DOHH2 (cell line): ENCODE measurements around the gene PPM1M.

Experiments
- H3F3A ChIP-seq: fragments of 200-600 bp; sonication (generic), shearing (Covaris generic); 2 replicates; pipeline ENCODE4 v1.6.0; 2016; ENCODE audit warnings: antibody characterized with exemption, mild to moderate bottlenecking; ENCODE audit not compliant: control insufficient read depth, insufficient read depth
- H3K27ac ChIP-seq: fragments of 200-600 bp; sonication (generic); 2 replicates; pipeline ENCODE4 v1.5.1; 2014; ENCODE audit warnings: low read depth, mild to moderate bottlenecking, low read length, moderate library complexity
- H3K27me3 ChIP-seq: fragments of 200-600 bp; sonication (generic); 2 replicates; pipeline ENCODE4 v1.6.1; 2014; ENCODE audit warnings: mild to moderate bottlenecking, low read length, mixed read lengths; ENCODE audit not compliant: control insufficient read depth
- H3K36me3 ChIP-seq: fragments of 200-600 bp; sonication (generic); 2 replicates; pipeline ENCODE4 v1.6.1; 2014; ENCODE audit warnings: mild to moderate bottlenecking, low read length, moderate library complexity, mixed read lengths; ENCODE audit not compliant: control insufficient read depth
- H3K4me1 ChIP-seq: fragments of 200-600 bp; sonication (generic); 2 replicates; pipeline ENCODE4 v1.6.1; 2014; ENCODE audit warnings: mild to moderate bottlenecking, low read length, mixed read lengths; ENCODE audit not compliant: control insufficient read depth
- H3K4me2 ChIP-seq: fragments of 200-600 bp; sonication (generic); 2 replicates; pipeline ENCODE4 v1.6.0; 2014; ENCODE audit warnings: mild to moderate bottlenecking, low read length, moderate library complexity
- H3K4me3 ChIP-seq: fragments of 200-600 bp; sonication (generic); 2 replicates; pipeline ENCODE4 v1.5.1; 2014; ENCODE audit warnings: mild to moderate bottlenecking, low read length, mixed read lengths
- H3K79me2 ChIP-seq: fragments of 200-600 bp; sonication (generic); 2 replicates; pipeline ENCODE4 v1.6.1; 2014; ENCODE audit warnings: mild to moderate bottlenecking, low read length, mixed read lengths; ENCODE audit not compliant: control insufficient read depth
- H3K9me2 ChIP-seq: fragments of 200-600 bp; sonication (generic); replicated peaks from 2 replicates; pipeline ENCODE4 v1.6.1; 2014; ENCODE audit warnings: mild to moderate bottlenecking, low read length, mixed read lengths; ENCODE audit not compliant: control insufficient read depth
- H3K9me3 ChIP-seq: fragments of 200-600 bp; sonication (generic); 2 replicates; pipeline ENCODE4 v1.6.1; 2014; ENCODE audit warnings: antibody characterized with exemption, low read length, mixed read lengths; ENCODE audit not compliant: control insufficient read depth, insufficient read depth
- H4K20me1 ChIP-seq: fragments of 200-600 bp; sonication (generic); 2 replicates; pipeline ENCODE4 v1.6.0; 2014; ENCODE audit warnings: low read depth, mild to moderate bottlenecking, antibody characterized with exemption, low read length, moderate library complexity; ENCODE audit not compliant: control insufficient read depth, insufficient read depth
- EZH2phosphoT487 ChIP-seq: fragments of 200-600 bp; sonication (generic); IDR thresholded peaks from 2 replicates; pipeline ENCODE4 v1.6.1; 2017; ENCODE audit warnings: borderline replicate concordance, mild to moderate bottlenecking, antibody characterized with exemption, low read length, moderate library complexity, mixed read lengths
- TF ChIP-seq, protein P1 (sequence below): fragments of 200-600 bp; sonication (generic); IDR thresholded peaks from one replicate; pipeline ENCODE4 v1.5.1; 2014; ENCODE audit warnings: antibody characterized with exemption, mild to moderate bottlenecking, low read depth, low read length; ENCODE audit not compliant: poor library complexity, severe bottlenecking

PPM1M gene

DNA sequence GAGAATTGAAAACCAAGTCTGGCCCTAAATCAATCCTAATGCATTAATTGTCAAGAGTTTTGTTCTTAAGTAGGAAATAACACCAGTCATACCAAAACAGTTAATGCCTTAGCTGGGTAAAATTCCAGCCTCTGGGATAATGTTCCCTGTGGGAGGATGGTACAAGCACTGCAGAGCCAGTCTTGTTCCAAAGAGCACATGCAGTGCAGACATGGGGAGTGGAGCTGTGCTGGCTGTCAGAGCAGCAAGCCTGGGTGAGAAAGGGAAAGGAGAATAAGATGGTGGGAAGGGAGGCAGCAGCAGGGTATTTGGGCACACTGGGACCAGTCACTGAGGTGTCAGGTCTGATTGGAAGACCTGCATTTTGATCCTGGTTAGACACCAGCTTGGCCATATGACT lies 35.5 kb upstream of the PPM1M start:
- Histone ChIP-seq H3K79me2 (no peaks in the 10 kb centered on the region), H3K4me2 (no peak overlapping the region), H3K4me3 (no peak overlapping the region), H3K9me3 (no peaks in the 10 kb centered on the region), H3F3A (peaks cover 15% of the 10 kb centered on the region), H3K4me1 (no peaks in the 10 kb centered on the region), H3K36me3 (peaks cover 93% of the 10 kb centered on the region), H3K27me3 (no peaks in the 10 kb centered on the region), H3K27ac (no peak overlapping the region), H3K9me2 (no peaks in the 10 kb centered on the region), H4K20me1 (no peaks in the 10 kb centered on the region)
- TF ChIP-seq, protein P1, sequence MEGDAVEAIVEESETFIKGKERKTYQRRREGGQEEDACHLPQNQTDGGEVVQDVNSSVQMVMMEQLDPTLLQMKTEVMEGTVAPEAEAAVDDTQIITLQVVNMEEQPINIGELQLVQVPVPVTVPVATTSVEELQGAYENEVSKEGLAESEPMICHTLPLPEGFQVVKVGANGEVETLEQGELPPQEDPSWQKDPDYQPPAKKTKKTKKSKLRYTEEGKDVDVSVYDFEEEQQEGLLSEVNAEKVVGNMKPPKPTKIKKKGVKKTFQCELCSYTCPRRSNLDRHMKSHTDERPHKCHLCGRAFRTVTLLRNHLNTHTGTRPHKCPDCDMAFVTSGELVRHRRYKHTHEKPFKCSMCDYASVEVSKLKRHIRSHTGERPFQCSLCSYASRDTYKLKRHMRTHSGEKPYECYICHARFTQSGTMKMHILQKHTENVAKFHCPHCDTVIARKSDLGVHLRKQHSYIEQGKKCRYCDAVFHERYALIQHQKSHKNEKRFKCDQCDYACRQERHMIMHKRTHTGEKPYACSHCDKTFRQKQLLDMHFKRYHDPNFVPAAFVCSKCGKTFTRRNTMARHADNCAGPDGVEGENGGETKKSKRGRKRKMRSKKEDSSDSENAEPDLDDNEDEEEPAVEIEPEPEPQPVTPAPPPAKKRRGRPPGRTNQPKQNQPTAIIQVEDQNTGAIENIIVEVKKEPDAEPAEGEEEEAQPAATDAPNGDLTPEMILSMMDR = no peak
- TF ChIP-seq EZH2phosphoT487 = no peak

DNA sequence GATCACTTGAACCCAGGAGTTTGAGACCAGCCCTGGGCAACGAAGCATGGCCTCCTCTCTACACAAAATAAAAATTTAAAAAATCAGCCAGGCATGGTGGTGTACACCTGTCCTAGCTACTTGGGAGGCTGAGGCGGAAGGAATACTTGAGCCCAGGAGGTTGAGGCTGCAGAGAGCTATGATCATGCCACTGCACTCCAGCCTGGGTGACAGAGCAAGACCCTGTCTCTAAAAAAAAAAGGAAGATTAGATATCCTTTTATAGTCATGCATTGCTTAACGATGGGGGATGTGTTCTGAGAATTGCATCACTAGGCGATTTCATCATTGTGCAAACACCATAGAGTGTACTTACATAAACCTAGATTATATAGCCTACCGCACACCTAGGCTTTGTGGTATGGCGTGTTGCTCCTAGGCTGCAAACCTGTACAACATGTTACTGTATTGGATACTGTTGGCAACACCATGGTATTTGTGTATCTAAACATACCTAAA lies 35.0 kb upstream of the PPM1M start:
- no peaks in the 10 kb centered on the region for H3K9me3 ChIP-seq
- H3K4me2 ChIP-seq = no peak overlapping the region
- H3K36me3 ChIP-seq = peaks cover 93% of the 10 kb centered on the region
- H3K4me1 ChIP-seq = no peaks in the 10 kb centered on the region
- no peaks in the 10 kb centered on the region for H4K20me1 ChIP-seq
- no peaks in the 10 kb centered on the region for H3K79me2 ChIP-seq
- peaks cover 15% of the 10 kb centered on the region for H3F3A ChIP-seq
- no peaks in the 10 kb centered on the region for H3K27me3 ChIP-seq
- TF ChIP-seq EZH2phosphoT487 = no peak
- TF ChIP-seq, protein P1 = no peak
- no peaks in the 10 kb centered on the region for H3K9me2 ChIP-seq
- no peak overlapping the region for H3K4me3 ChIP-seq
- H3K27ac ChIP-seq = no peak overlapping the region

DNA sequence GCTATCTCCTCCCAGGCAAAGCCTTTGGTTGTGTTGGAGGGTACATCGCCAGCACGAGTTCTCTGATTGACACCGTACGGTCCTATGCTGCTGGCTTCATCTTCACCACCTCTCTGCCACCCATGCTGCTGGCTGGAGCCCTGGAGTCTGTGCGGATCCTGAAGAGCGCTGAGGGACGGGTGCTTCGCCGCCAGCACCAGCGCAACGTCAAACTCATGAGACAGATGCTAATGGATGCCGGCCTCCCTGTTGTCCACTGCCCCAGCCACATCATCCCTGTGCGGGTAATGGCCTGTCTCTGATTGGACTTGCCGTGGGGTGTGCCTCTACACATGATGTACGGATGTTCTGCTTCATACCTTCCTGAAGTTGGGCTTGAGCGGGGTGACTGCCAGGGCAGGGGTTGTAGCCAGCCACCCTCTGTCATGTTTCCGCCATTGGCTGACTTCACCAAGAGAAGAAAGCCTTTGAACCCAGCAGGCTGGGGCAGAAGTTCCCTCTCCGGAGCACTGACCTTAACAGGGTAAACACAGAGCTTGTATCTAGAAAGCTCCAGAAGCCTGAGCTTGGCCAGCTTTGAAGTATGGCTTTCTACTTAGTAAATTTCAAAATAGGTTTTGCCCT lies 34.2 kb upstream of the PPM1M start:
- Histone ChIP-seq H3K9me2 (no peaks in the 10 kb centered on the region), H3K36me3 (peaks cover 87% of the 10 kb centered on the region), H3K4me1 (no peaks in the 10 kb centered on the region), H4K20me1 (no peaks in the 10 kb centered on the region), H3K4me2 (no peak overlapping the region), H3K27me3 (no peaks in the 10 kb centered on the region), H3K27ac (no peak overlapping the region), H3K4me3 (no peak overlapping the region), H3K79me2 (no peaks in the 10 kb centered on the region), H3K9me3 (no peaks in the 10 kb centered on the region), H3F3A (peaks cover 15% of the 10 kb centered on the region)
- TF ChIP-seq EZH2phosphoT487 = no peak
- TF ChIP-seq, protein P1 = no peak
